NCI-H526 (cell line): ENCODE results near the gene SUGCT.
A peak's percentile ranks its signal among the peaks of the same experiment; 100 is the strongest.

Source experiments
- DNase-seq, 2 experiments: peaks; one replicate each; lab custom pipeline; 2025; lab: John Stamatoyannopoulos, UW

Gene SUGCT

DNA sequence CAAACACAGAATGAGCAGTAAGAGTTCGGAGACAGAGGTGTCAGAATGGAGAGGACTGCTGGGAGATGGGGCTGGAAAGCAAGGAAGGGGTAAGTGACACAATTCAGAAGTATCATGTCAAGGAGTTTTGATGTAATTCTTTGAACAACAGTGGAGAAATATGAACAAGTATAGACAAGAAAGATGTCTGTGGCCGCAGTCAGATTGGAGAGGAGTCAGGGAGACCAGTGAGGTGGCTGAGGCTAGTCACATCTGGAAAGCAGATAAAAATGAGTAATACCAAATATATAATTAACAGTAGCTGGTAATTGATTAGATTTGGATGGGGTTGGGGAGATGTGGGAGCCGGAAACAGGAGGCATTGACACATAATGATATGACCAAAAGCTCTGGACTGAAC lies 540.9 kb downstream of the SUGCT start:
- DNase-seq, result no peak

DNA sequence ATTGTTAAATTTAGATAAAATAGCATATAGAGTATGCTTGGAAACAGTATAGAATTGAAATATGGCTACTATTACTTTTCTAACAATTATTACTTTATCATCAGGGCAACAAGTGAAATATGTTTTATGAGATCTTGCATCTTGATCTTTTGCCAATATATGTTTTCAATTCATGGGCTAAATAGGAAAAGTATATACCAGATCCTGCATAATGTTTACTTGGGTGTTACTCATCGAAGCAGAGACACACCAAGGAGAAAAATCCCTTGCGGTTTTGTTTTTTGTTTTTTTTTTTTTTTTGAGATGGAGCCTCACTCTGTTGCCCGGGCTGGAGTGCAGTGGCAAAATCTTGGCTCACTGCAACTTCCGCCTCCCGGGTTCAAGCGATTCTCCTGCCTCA lies 541.4 kb downstream of the SUGCT start:
- no peak for DNase-seq

DNA sequence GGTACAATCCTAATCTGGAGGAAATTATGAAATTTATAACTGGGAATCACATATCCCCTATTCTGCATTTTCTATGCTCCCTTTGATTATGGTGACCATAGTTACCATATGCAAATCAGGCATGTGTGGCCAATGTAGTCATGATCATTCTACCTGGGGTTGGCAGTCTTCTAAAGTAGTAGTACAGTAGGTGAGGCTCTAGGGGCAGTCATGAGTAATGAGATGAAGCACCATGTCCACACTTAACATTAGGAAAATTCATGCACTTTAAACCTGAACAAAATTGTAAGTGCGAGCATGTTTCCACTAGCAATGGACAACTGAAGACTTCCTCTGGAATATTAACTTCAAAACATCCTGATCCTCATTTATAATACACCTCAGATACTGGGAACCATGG lies 545.9 kb downstream of the SUGCT start:
- peak; percentile 6 to 38 for DNase-seq

DNA sequence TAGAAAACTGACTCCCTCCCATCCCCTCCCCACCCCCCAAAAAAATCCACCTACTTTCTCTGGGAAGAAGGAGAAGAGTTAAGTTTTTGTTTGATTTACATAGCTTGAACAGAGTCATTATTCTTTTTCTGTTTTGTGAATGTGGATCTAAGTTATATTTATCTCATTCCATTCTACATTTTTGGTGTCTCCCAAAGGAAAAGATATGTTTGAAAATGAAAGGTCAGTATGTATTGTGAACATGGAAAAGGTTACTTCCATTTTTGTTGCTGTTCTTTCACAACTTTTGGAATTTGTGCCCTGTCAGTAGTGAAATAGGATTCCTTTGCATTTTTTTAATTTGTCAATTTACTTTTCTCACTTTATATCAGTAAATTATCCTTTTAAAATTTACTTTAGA lies 547.9 kb downstream of the SUGCT start:
- DNase-seq, result no peak

DNA sequence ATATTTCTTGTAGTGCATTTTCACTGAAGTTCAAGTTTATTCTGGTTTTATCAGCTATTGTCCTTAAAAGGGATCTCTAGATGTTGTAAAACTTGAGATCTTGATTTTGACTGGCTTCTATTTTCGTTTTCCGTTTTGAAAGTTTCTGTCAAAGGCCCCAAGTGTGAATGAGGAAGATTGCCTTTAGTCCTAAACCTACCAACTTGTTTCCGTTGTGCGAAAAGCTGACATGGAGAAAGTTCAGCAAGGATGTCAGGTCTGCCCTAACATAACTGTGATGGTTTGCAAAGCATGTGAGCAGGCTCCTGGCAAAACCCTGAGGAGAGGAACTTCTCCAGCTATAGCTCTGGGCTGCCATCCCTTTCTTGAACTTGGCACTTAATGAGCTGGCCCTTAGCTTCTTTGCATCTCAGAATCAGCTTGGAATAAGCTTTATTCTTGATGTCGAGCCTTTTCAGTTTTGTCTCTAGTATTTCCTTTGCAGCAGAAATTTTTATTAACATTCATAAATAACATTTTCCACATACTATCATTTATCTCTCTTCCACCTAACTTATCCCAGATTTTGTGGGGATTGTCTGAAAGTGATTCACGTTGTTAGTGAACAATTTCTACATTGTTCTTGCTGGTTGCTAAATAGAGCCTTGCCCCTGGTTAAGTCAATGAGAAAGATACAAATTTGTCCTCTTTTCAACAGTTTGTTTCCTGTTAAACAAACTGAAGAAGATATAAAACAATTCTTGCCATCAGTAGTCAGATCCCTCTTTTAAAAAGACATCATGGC lies 559.4 kb downstream of the SUGCT start:
- DNase-seq, result no peak

DNA sequence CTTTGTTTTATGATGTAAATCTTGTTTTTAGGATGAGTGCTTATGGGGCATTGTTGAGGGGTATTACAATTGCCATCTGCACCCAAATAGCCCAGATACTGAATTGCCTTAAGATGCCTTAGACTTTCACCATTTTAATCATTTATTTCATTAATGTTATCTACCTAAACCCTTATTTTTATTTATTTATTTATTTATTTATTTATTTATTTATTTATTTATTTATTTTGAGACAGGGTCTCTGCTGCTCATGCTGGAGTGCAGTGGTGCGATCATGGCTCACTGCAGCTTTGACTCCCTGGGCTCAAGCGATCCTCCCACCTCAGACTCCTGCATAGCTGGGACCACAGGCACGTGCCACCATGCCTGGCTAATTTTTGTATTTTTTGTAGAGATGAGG lies 560.2 kb downstream of the SUGCT start:
- DNase-seq, result no peak

DNA sequence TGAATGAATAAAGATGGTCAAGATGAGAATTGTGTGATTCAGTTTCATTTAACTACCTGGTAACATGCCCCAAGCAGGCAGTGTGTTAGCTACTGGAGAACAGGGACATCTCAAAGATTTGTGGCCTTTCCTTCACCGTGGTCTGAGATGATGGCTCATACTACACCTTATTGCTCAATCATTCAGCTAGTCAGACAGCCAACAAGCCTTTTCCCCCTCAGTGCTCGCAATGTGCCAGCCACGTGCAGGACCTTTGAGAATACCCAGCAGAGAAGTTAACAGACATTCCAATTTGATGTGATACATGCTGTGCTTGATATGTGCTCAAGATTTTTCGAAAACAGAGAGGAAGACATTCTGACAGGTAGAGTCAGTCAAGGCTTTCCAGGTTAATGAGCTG lies 562.8 kb downstream of the SUGCT start:
- no peak for DNase-seq

DNA sequence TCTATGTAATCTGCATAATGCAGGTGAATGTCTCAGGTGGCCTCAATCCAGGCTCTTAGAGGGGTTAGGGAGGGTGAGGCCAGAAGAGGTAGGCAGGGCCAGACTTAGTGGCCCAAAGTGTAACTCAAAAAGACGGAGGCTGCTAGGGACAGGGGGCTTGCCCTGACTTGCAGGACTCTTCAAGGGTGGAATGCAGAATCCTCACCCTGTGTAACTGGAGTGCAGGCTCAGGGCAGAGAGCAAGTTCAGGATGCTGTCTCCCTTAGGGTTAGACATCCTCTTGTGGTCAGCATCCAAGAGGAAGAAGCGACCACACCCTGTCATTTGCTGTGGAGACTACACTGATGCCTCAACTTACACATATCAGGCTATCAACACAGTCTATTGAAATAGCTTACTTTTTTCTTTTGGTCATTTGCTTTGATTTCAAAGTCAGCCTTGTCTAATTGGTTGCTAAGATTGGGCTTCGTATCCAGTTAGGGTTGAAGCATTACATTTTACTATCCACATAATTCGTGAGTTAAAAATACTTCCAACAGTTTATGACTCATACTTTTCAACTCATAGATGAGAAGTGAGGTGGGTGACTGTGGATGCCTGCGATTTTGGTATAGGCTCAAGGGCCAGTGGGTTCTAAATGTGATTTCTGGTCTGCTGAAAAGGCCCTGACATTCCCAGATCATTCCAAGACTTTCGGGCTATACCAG lies 563.6 kb downstream of the SUGCT start:
- no peak for DNase-seq

DNA sequence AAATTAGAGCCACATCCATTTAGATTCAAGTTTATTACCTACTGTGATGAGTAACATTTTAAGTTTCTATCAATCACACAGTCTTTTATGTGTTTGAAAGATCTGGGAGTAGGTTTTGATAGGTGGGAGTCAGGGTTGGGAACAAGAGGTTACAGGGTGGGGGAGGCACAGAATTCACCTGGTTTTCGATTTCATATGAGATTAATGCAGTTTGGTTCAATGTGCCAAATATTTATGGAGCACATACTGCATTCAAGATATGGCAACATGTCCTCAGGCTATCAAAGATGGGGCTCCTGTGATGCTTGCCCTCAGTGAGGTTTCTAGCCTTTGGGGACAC lies 564.1 kb downstream of the SUGCT start:
- DNase-seq, result no peak

DNA sequence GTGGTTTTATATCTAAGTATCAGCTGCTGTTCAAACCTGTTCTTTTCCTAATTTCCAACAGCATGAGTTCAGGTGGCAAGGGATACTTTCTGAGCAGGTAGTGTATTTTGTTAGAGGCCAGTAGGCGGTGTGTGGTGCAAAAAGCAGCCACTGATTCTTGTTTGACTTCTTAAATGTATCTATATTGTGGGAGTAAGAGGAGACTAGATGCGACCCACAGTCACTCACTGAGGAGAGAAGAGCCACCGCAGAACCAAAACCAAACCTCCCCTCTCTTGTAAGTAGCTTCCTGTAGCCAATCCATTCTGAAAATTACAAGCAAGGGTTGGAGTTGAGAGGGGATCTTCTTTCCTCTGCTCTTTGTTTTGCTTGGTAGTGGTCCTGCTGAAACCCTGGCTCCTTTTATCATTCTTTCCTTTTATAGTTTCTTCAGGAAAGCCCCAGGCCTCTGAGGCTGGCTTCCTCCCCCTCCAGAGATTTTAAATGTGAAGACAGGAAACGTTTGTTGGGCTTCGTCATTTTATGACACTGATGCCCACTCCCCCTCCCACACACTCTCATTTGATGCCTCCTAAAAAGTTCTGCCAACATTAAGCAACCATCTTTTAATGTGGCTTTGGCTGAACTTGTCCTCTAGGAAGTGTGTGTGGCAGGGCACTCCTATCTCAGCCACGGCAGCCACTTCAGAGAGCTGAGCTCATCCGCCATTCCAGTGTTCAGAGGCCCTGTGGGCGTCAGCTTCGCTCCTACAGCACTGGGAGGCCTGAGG lies 566.0 kb downstream of the SUGCT start:
- DNase-seq, result no peak

DNA sequence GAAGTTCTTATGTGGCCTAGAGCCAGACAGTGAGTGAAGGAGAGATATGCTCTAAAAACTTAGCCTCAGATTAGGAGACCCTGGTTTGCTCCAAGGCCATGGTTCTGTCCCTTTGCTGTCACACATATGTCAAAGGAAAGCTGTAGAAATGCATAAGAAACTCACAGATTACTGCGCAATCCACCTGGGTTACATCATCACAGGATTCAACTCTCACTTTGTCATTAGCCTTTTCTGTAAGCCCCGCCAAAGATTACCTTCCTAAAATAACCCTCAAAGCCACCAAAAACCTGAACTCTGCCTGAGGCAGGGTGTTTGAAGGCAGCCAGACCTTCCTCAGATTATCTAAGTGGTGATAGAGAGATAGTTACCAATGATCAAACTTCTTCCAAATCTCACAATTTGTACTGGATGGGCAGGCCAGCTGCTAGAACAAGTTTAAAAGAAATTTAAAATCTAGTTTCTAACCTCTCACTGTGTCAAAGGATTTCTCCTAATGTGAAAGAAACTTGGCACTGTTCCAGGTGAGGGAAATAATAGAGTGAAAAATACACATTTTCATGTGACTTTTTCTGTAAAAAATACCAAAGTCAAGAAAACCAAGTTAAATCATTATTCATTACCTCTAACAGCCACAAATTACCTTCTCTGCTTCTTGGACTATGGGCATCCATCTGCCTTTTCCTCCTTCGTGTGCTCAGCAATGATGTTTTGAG lies 567.2 kb downstream of the SUGCT start:
- no peak for DNase-seq

DNA sequence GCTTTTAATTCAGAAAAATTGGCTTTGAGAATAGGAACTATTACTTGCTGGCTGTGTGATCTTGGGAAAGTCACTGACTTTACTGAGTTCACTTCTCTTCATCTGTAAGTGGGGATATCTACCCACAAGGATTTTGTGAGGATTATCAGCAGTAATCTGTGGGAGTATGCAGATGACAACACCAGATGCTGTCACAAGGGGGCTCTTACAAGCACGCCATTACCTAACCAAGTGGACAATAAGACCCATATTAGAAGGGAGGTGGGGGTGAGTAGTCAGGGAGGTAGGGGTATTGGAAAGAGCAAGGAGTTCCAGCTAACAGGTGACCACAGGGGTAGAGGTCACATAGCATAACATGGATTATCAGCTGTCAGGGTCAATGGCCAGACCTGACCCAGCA lies 569.4 kb downstream of the SUGCT start:
- DNase-seq, result no peak

DNA sequence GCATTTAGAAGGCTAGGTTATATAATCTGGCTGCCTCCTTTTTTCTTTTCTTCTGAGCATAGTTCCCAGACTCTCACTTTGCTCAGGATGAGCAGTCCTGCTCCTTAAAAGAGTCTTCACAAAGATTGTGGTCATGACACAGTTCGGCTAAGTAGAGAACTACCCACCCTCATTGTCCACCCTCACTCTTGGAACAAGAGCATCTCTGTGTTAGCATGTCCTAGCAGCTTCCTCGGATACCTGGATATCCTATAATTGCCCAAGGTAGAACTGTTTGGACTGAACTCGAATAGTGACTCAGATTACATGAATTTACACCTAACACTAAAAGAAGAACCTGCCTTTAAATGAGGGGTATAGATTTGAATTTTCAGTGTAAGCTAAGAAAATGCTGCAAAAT lies 572.0 kb downstream of the SUGCT start:
- DNase-seq, result no peak

DNA sequence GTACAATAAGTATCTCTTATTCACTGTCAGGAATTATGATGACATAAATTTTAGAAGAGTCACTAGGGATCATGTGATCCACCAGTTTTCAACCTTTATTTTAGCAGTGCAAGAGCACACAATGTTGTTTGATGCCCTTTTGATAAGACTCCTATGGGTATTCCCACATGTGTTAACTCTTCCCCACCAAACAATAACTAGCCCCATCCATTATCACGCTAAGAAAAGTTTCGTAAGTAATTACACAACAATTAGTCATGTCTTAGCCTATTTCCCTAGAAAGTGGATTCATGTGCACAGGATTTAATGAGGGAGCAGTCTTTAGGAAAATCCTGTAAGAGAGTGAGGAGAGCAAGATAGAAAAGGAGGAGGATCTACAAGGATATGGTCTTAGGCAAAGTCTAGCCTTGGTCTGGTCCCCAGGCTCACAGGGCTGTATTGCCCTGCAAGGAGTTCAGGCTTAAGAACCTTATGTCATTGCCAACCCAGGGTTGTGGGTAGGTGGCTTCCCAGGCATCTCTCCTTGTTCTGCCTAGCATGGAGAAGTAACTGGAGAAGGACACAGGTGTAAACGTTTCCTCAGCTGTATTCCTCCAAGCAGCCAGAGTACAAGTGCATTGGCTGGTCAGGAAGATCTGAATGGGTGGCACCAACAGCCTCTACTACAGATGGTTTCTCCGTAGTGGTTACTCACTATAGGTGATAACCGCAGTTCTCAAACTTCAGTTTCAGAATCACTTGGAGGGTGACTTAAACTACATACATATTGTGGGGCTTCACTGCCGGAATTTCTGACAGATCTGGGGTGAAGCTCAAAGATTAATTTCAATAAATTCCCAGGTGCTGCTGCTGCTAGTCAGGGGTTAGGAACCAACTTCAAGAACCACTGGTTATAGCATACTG lies 574.5 kb downstream of the SUGCT start:
- DNase-seq, result no peak

DNA sequence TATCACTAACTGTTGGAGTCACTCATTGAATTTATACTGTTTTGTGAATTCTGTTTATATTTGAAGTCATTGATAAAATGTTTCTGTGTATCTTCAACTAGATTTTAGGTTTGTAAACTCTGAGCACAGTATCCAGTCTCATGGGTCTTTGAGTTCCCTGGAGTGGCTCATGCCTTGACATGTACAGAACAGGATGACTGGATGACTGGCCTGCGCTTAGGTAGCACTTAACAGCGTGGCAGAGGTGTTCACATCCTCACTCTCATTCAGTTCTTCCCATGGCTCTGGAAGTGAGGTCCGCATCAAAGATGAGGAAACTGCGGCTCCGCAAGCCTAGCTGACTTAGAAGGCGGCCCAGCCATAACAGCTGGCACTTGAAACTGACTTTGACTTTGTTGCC lies 576.9 kb downstream of the SUGCT start:
- DNase-seq, result no peak

DNA sequence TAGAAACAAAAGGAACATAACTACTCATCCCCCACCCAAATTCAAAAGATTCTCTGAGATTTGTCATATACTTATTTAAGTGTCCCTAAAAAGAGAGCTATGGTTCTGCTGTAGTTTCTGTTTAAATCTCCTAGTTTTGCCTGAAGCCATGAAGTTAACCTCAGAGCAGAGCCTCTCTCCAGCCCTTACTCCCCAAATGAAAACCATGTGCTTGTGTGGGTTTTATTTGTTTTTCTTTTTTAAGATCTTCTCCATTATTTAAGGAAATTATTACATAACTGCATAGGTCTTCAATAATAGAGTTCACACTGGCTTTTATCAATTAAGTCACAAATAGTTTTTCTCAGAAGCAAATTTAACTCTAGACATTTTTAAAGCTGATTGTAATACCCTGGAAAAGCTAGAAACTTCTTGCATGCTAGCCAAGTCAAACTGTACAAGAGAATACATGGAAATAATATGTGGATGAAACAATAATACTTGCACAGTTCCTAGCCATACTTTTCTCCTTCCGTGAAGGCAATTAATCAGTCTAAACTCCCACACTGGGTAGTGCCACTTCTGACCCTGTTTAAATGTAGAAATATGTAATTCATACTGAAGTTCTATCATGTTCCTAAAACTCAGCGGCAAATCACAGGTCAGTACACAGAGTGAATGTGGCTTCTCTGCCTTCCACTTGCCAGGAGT lies 579.7 kb downstream of the SUGCT start:
- DNase-seq, result no peak

DNA sequence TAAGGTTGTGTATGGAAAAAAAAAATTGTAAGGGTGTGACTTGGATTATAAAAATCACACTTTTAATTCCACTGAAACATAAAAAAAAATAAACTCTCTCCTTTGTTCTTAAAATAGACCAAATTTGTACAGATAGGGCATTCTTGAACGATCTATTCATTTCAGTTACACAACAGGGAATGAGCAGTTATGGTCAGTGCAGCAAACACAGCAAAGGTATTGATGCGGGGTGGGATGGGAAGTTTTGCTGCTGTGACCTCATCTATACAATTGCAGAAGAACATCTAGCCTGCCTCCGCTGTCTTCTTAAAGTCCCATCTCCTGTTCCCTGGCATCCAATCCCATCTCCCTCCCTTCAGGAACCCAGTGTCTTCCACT lies 580.2 kb downstream of the SUGCT start:
- no peak for DNase-seq

DNA sequence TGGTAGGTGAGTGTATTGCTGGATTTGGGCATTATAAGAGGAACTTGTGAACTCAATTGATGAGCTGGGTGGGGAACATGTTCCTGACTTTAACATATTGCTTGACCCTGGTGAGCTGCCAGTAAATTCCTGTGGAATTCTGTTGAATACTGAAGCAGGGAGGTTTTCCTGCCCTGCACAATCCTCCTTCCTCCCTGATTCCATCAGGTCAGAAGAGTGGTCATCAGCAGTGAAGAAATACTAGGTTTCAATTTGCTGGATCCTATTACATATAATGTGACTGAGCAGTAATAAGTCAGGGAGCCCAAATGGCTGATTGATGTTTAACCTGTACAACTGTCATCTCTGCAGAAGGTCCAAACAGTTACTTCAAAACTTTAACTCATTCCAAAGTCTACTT lies 581.2 kb downstream of the SUGCT start:
- no peak for DNase-seq

DNA sequence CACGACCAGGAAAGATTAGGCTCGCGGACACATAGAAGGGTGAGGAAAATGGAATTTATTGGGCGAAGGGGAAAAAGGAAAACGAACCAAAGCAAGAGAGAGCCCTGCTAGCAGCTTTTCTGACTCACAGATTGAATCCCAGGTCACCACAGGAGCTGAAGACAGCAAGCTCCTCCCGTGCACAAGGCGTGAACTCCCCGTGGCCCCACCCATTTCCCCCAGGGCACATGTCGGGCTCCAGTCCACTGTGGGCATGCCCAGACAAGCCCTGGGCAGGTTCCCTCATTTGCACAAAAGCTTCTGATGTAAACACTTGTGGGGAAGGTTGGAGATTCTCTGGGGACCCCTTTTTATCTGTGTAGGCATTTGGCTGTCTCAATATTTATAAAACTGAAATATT lies 582.4 kb downstream of the SUGCT start:
- DNase-seq, result peak; percentile 61 to 70

DNA sequence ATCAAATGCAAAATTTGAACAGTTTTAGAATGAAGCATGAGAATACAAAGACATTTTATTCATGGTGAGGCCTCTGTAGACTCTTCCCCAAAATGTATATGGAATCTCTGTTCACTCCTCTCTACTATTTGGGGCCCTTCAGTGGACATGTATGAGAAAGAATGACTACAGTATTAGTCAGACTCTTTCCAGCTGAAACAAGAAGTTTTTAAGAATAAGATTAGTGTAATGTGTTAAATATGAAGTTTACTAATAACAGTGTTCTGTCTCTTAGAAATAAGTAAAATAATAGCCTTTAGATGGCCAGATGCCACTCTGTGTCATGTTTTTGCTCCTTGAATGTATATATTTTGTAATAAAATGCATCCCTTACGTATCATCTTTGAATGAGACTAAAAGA lies 585.6 kb downstream of the SUGCT start:
- no peak for DNase-seq
